GM06990 (cell line): ENCODE data around the gene PRKG1.

Source experiments
- DNase-seq: peaks from one replicate; pipeline ENCODE4 v3.0.0-alpha.2; 2011; ENCODE audit not compliant: insufficient read length; ENCODE audit errors: extremely low read depth
- H3K27me3 ChIP-seq: replicated peaks from 2 replicates; pipeline ENCODE4 v1.6.0; 2011; ENCODE audit warnings: low read length; ENCODE audit not compliant: control insufficient read depth, insufficient read depth
- H3K36me3 ChIP-seq: 2 replicates; pipeline ENCODE4 v1.5.1; 2011; ENCODE audit warnings: low read length; ENCODE audit not compliant: control insufficient read depth, insufficient read depth
- H3K4me3 ChIP-seq: replicated peaks from 2 replicates; pipeline ENCODE4 v1.5.1; 2011; ENCODE audit warnings: low read depth, mild to moderate bottlenecking, control low read depth, low read length
- TF ChIP-seq, protein P1 (sequence below): IDR thresholded peaks from 2 replicates; pipeline ENCODE4 v1.5.1; 2011; ENCODE audit warnings: low read length, control low read depth, mild to moderate bottlenecking, inconsistent platforms; ENCODE audit not compliant: insufficient read depth, poor library complexity, severe bottlenecking

PRKG1 gene

DNA sequence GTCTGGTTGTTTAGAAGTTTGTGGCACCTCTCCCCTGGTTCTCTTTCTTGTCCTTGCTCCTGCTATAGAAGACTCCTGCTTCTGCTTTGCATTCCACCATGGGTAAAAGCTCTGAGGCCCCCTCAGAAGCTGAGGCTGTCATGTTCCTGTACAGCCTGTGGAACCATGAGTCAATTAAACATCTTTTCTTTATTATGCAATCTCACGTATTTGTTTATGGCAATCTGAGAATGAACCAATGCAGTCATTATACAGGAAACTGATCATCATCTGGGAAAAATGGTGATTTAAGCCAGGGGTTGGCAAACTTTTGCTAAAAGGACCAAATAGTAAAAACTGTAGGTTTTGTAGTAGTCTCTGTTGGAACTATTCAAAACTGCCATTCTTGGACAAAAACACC, 449.8 kb downstream of the PRKG1 start:
- no peaks in the 10 kb centered on the region for H3K27me3 ChIP-seq
- TF ChIP-seq, protein P1, sequence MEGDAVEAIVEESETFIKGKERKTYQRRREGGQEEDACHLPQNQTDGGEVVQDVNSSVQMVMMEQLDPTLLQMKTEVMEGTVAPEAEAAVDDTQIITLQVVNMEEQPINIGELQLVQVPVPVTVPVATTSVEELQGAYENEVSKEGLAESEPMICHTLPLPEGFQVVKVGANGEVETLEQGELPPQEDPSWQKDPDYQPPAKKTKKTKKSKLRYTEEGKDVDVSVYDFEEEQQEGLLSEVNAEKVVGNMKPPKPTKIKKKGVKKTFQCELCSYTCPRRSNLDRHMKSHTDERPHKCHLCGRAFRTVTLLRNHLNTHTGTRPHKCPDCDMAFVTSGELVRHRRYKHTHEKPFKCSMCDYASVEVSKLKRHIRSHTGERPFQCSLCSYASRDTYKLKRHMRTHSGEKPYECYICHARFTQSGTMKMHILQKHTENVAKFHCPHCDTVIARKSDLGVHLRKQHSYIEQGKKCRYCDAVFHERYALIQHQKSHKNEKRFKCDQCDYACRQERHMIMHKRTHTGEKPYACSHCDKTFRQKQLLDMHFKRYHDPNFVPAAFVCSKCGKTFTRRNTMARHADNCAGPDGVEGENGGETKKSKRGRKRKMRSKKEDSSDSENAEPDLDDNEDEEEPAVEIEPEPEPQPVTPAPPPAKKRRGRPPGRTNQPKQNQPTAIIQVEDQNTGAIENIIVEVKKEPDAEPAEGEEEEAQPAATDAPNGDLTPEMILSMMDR: no peak
- no peak for DNase-seq
- H3K4me3 ChIP-seq: no peak overlapping the region
- no peaks in the 10 kb centered on the region for H3K36me3 ChIP-seq

DNA sequence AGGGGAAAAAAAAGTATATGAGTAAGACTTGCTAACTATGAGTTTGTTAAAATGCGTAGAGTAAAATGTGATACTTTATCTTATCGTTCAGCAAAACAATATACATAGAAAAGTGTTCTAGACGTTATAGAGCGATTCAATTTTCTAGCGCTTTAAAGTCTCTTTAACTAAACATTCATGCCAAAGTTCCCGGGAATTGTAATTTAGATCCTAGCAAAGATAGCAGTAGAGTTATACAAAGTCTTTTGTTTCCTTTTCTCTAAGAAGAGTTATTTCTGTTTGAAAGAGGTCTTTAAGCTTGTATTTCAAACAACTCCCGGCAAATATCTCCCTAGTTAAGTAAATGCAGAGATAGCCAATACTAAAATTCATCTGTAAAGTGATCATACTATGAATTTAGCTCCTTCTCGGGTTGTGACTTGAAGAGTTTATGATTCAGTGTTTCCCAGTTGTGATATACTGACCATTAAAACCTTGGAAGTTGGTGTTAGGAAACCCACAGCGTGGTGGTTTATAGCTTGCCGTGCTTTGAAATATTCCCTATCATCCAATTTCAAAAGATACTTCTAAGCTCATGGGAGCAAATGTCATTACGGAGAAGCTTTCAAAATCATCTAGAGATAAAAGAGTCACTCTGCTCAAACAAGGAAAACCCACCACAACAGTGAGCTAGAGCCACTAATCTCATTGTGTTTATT, 453.4 kb downstream of the PRKG1 start:
- no peak for DNase-seq

DNA sequence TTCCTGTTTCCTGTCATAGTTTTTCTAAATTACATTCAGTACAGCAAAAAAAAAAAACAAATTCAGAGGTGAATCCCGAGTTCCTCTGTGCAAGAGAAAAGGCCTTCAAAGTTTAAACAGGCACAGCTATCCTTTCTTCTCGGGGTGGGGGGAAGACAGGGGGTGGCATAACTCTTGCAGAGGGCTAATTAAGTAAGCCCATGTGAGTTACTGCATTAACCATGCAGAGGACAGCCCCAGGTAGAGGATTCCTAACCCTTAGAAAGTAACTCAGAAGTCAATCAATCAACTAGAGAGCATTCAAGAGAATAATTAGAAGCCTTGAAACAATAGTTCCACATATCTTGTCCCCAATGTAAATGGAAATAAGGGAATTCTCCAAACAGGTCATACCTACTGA, 454.2 kb downstream of the PRKG1 start:
- no peaks in the 10 kb centered on the region for H3K27me3 ChIP-seq
- no peak overlapping the region for H3K4me3 ChIP-seq
- no peak for DNase-seq
- TF ChIP-seq, protein P1: no peak
- H3K36me3 ChIP-seq: no peaks in the 10 kb centered on the region

More for the DNA sequence above, 453.4 kb downstream of the PRKG1 start:
- Histone ChIP-seq H3K36me3 (no peaks in the 10 kb centered on the region), H3K4me3 (no peak overlapping the region), H3K27me3 (no peaks in the 10 kb centered on the region)
- TF ChIP-seq, protein P1: no peak

DNA sequence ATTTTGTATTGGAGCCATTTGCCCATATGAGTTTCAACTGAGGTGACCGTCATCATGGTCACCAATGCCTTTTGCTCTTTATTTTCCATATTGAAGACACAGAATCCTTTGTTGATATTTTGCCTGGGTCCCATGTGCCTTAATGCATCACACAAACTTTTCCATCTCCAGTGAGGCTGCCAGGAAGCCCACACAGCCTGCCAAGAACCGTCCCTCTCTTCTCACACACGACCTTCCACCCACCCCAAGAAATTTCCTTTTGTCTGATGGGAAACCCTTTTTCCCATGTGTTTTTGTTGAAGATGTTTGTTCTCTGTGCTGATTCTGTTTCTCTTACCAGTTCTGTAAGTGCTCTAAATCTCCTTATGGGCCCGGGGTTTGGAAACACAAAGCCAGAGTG, 456.3 kb downstream of the PRKG1 start:
- Histone ChIP-seq H3K27me3 (no peaks in the 10 kb centered on the region), H3K36me3 (no peaks in the 10 kb centered on the region), H3K4me3 (no peak overlapping the region)
- DNase-seq: no peak
- TF ChIP-seq, protein P1: no peak

DNA sequence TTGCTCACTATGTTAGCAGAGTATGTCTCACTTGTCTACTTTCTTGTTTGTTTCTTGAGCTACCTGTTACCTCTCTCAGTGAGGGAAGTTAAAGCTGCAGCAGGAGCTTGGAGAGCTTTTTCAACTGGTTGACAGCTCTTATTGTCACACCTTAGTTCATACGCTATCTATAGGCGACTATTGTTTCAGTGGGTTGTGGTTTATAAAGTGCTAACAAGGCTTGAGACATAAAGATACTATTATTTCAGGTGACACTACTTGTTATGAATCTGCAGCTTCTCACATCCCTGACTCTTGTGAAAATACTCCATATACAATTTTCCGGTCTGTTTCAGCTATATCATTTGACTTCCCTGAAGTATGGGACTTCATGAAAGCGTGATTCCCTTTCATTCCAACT, 457.8 kb downstream of the PRKG1 start:
- H3K4me3 ChIP-seq: no peak overlapping the region
- H3K36me3 ChIP-seq: no peaks in the 10 kb centered on the region
- H3K27me3 ChIP-seq: no peaks in the 10 kb centered on the region
- no peak for DNase-seq
- TF ChIP-seq, protein P1: no peak

DNA sequence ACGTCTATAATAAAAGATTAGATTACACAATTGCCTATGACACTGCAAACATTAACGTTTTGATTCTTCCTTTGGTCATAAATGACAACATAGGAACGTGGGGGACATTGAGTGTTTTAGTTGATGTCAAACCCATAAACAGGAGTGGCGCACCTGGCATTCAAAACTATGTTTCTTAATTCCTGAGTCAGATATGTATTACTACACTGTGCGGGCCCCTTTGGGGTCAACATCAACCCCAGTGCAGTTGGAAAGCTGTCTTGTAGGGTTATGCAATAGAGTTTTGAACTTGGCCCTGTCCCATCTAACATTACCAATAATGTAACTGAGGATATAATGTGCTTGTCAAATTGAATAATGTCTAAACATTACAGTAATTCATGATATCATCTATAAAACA, 468.6 kb downstream of the PRKG1 start:
- TF ChIP-seq, protein P1: no peak
- H3K36me3 ChIP-seq: no peaks in the 10 kb centered on the region
- DNase-seq: no peak
- no peaks in the 10 kb centered on the region for H3K27me3 ChIP-seq
- no peak overlapping the region for H3K4me3 ChIP-seq
